ENCODE results near the gene PAGE5.

GRCh38 chrX:55196688-55197087 is 23.5 kb upstream of the PAGE5 start:
- no peak for TF ChIP-seq EZH2 (IDR thresholded peaks at IDR 0.05; ENCODE audit: insufficient read depth, poor library complexity, severe bottlenecking)
- no peak for TF ChIP-seq EZH2phosphoT487 (IDR thresholded peaks at IDR 0.05; ENCODE audit: insufficient read depth, low read depth)

All from GM23248 (cell line).